Activated CD4-positive, alpha-beta T cell treated with anti-CD3 and anti-CD28 coated beads, Interleukin-2, amount 10 ng/mL, durations not matched to agents 7 days and 5 days (primary cell): Measurements from ENCODE around the gene RPS8. TPM values are rescaled to one million over a fixed set of nuclear protein-coding genes. Genes with fewer than 3 reads are reported as not detected.
"Not testable (repeated sequence)": the region's sequence is repeated elsewhere in the genome, so short reads cannot be mapped to it uniquely, and the experiment has no call there.

Experiments
- CTCF ChIA-PET: fragments of 350-600 bp; sonication (Branson Sonifier 250); formaldehyde crosslinking; loops from one replicate; lab custom pipeline; 2021; ENCODE audit warnings: antibody characterized with exemption; lab: Charles Lee
- POLR2A ChIA-PET: fragments of 350-600 bp; sonication (Branson Sonifier 250); formaldehyde crosslinking; loops from one replicate; lab custom pipeline; 2021; ENCODE audit warnings: antibody characterized with exemption; lab: Charles Lee
- DNase-seq: peaks from one replicate; pipeline ENCODE4 v3.0.0-alpha.2; 2020
- H3K27ac Mint-ChIP-seq: one replicate; pipeline ENCODE4 v1.8.0; 2021; ENCODE audit warnings: mild to moderate bottlenecking, moderate library complexity, mixed read lengths
- H3K27me3 Mint-ChIP-seq: one replicate; pipeline ENCODE4 v1.8.0; 2021; ENCODE audit warnings: mixed read lengths
- H3K36me3 Mint-ChIP-seq: one replicate; pipeline ENCODE4 v1.8.0; 2021; ENCODE audit warnings: low read depth, mixed read lengths
- H3K4me1 Mint-ChIP-seq: one replicate; pipeline ENCODE4 v1.8.0; 2021; ENCODE audit warnings: mixed read lengths
- H3K4me3 Mint-ChIP-seq: one replicate; pipeline ENCODE4 v1.8.0; 2021; ENCODE audit warnings: mild to moderate bottlenecking, moderate library complexity, mixed read lengths
- H3K9me3 Mint-ChIP-seq: one replicate; pipeline ENCODE4 v1.8.0; 2021; ENCODE audit warnings: mixed read lengths
- total RNA-seq, 2 experiments: library from RNA; stranded (reverse); gene quantifications; one replicate each; pipeline ENCODE4 v1.2.3, GENCODE V29; 2021

The RPS8 gene
- total RNA-seq, 2 experiments from 2014 or later = 1,879 to 1,968 TPM

GRCh38 chr1:44817307-44817706 is 42.0 kb downstream of the RPS8 start:
- Mint-ChIP-seq H3K4me1 (peaks cover 59% of the 10 kb centered on the region), H3K27ac (peak overlapping the region; percentile 36), H3K9me3 (no peaks in the 10 kb centered on the region), H3K4me3 (no peak overlapping the region), H3K27me3 (no peaks in the 10 kb centered on the region), H3K36me3 (peaks cover 13% of the 10 kb centered on the region)
- CTCF ChIA-PET = interaction anchor here (0.6 to 6.3 kb wide), 6 partner anchors 9 to 118 kb away, joined by 3 to 24 read pairs (median 14); partner anchors contain the start of genes BTBD19 and PLK3
- DNase-seq = no peak
- POLR2A ChIA-PET = interaction anchor here (1.0 kb wide), 1 partner anchor 96 kb away, joined by 6 read pairs; no protein-coding TSS in a partner anchor

- no peaks in the 10 kb centered on the region for H3K27me3 Mint-ChIP-seq
- no peaks in the 10 kb centered on the region for H3K9me3 Mint-ChIP-seq
- H3K36me3 Mint-ChIP-seq = peaks cover 13% of the 10 kb centered on the region
- peaks cover 59% of the 10 kb centered on the region for H3K4me1 Mint-ChIP-seq
- POLR2A ChIA-PET = interaction anchor here (1.0 to 1.6 kb wide), 2 partner anchors 9 to 96 kb away, joined by 6 to 40 read pairs; partner anchors contain the start of genes BTBD19 and DYNLT4
- peak overlapping the region; percentile 100 for H3K27ac Mint-ChIP-seq
- peak overlapping the region; percentile 87 for H3K4me3 Mint-ChIP-seq
- CTCF ChIA-PET = interaction anchor here (0.9 to 6.3 kb wide), 6 partner anchors 9 to 96 kb away, joined by 3 to 24 read pairs (median 14); partner anchors contain the start of genes BTBD19, DYNLT4 and PLK3
- DNase-seq = no peak
These were observed 42.6 kb downstream of the RPS8 start for GRCh38 chr1:44817771-44818495.

- Mint-ChIP-seq H3K27ac (peak overlapping the region; percentile 100), H3K36me3 (peaks cover 10% of the 10 kb centered on the region), H3K9me3 (no peaks in the 10 kb centered on the region), H3K4me1 (peaks cover 52% of the 10 kb centered on the region), H3K4me3 (peak overlapping the region; percentile 87), H3K27me3 (no peaks in the 10 kb centered on the region)
- CTCF ChIA-PET = interaction anchor here (0.7 to 6.3 kb wide), 7 partner anchors 10 to 193 kb away, joined by 3 to 24 read pairs (median 4); partner anchors contain the start of genes BTBD19, DYNLT4, PLK3 and RNU5D-1
- DNase-seq = no peak
- POLR2A ChIA-PET = interaction anchor here (0.5 to 1.6 kb wide), 18 partner anchors 8 to 699 kb away, joined by 3 to 40 read pairs (median 4); partner anchors contain the start of genes BTBD19, DYNLT4, PLK3 and TOE1
These were observed 43.9 kb downstream of the RPS8 start for GRCh38 chr1:44819196-44819607.

GRCh38 chr1:44819608-44820327 is 44.4 kb downstream of the RPS8 start:
- Mint-ChIP-seq H3K4me1 (peaks cover 48% of the 10 kb centered on the region), H3K36me3 (peaks cover 9% of the 10 kb centered on the region), H3K4me3 (peak overlapping the region; percentile 87), H3K9me3 (no peaks in the 10 kb centered on the region), H3K27ac (peak overlapping the region; percentile 100), H3K27me3 (peaks cover 2% of the 10 kb centered on the region)
- ChIA-PET CTCF (interaction anchor here (0.6 to 6.3 kb wide), 10 partner anchors 8 to 479 kb away, joined by 3 to 24 read pairs (median 4); partner anchors contain the start of genes BTBD19, DYNLT4, PLK3 and RNU5D-1), POLR2A (interaction anchor here (0.6 to 1.6 kb wide), 18 partner anchors 9 to 699 kb away, joined by 3 to 40 read pairs (median 4); partner anchors contain the start of genes BTBD19, DYNLT4, PLK3 and TOE1)
- DNase-seq = peak; percentile 86

GRCh38 chr1:44820328-44821239 is 45.2 kb downstream of the RPS8 start:
- no peak for DNase-seq
- Mint-ChIP-seq H3K36me3 (peaks cover 2% of the 10 kb centered on the region), H3K4me3 (peak overlapping the region; percentile 87), H3K27ac (peak overlapping the region; percentile 100), H3K4me1 (peaks cover 42% of the 10 kb centered on the region), H3K9me3 (no peaks in the 10 kb centered on the region), H3K27me3 (peaks cover 2% of the 10 kb centered on the region)
- ChIA-PET POLR2A (interaction anchor here (1.0 to 1.3 kb wide), 3 partner anchors 21 to 99 kb away, joined by 4 to 7 read pairs (median 4); no protein-coding TSS in a partner anchor), CTCF (interaction anchor here (0.6 to 6.3 kb wide), 7 partner anchors 8 to 478 kb away, joined by 3 to 24 read pairs (median 5); partner anchors contain the start of genes PLK3 and RNU5D-1)

GRCh38 chr1:44821240-44821715 is 45.9 kb downstream of the RPS8 start:
- CTCF ChIA-PET = interaction anchor here (0.7 to 6.3 kb wide), 9 partner anchors 8 to 672 kb away, joined by 3 to 24 read pairs (median 4); partner anchors contain the start of genes PLK3 and RNU5D-1
- peaks cover 2% of the 10 kb centered on the region for H3K27me3 Mint-ChIP-seq
- peak overlapping the region; percentile 100 for H3K27ac Mint-ChIP-seq
- peaks cover 45% of the 10 kb centered on the region for H3K4me1 Mint-ChIP-seq
- no peaks in the 10 kb centered on the region for H3K36me3 Mint-ChIP-seq
- no peaks in the 10 kb centered on the region for H3K9me3 Mint-ChIP-seq
- POLR2A ChIA-PET = interaction anchor here (1.0 to 1.3 kb wide), 3 partner anchors 22 to 100 kb away, joined by 4 to 7 read pairs (median 4); no protein-coding TSS in a partner anchor
- no peak for DNase-seq
- H3K4me3 Mint-ChIP-seq = peak overlapping the region; percentile 87

- H3K27ac Mint-ChIP-seq = no peak overlapping the region
- peaks cover 43% of the 10 kb centered on the region for H3K4me1 Mint-ChIP-seq
- H3K27me3 Mint-ChIP-seq = peaks cover 2% of the 10 kb centered on the region
- no peaks in the 10 kb centered on the region for H3K36me3 Mint-ChIP-seq
- CTCF ChIA-PET = interaction anchor here (0.7 to 6.3 kb wide), 11 partner anchors 7 to 671 kb away, joined by 3 to 24 read pairs (median 4); partner anchors contain the start of genes DYNLT4, PLK3 and RNU5D-1
- no peak overlapping the region for H3K4me3 Mint-ChIP-seq
- DNase-seq = no peak
- no peaks in the 10 kb centered on the region for H3K9me3 Mint-ChIP-seq
- POLR2A ChIA-PET = no interaction called here
These were observed 46.9 kb downstream of the RPS8 start for GRCh38 chr1:44822131-44822701.

- Mint-ChIP-seq H3K27me3 (peaks cover 2% of the 10 kb centered on the region), H3K4me3 (no peak overlapping the region), H3K9me3 (no peaks in the 10 kb centered on the region), H3K36me3 (no peaks in the 10 kb centered on the region), H3K27ac (no peak overlapping the region), H3K4me1 (peaks cover 37% of the 10 kb centered on the region)
- DNase-seq = no peak
- POLR2A ChIA-PET = no interaction called here
- CTCF ChIA-PET = interaction anchor here (0.5 to 6.3 kb wide), 7 partner anchors 6 to 163 kb away, joined by 3 to 24 read pairs (median 5); partner anchors contain the start of gene EIF2B3
These were observed 47.7 kb downstream of the RPS8 start for GRCh38 chr1:44822981-44823451.

- H3K36me3 Mint-ChIP-seq, DNase-seq, H3K27me3 Mint-ChIP-seq, H3K27ac Mint-ChIP-seq, POLR2A ChIA-PET, H3K4me3 Mint-ChIP-seq, H3K9me3 Mint-ChIP-seq: not testable (repeated sequence)
- CTCF ChIA-PET = interaction anchor here (1.6 to 2.5 kb wide), 2 partner anchors 8 to 31 kb away, joined by 3 to 6 read pairs; no protein-coding TSS in a partner anchor
- peaks cover 26% of the 10 kb centered on the region for H3K4me1 Mint-ChIP-seq
These were observed 49.1 kb downstream of the RPS8 start for GRCh38 chr1:44824392-44824791.

- H3K36me3 Mint-ChIP-seq = no peaks in the 10 kb centered on the region
These were observed 51.2 kb downstream of the RPS8 start for GRCh38 chr1:44826375-44827196.

More at GRCh38 chr1:44826375-44827196, 51.2 kb downstream of the RPS8 start:
- peaks cover 2% of the 10 kb centered on the region for H3K27me3 Mint-ChIP-seq
- H3K4me1 Mint-ChIP-seq = peaks cover 10% of the 10 kb centered on the region
- POLR2A ChIA-PET = no interaction called here
- no peaks in the 10 kb centered on the region for H3K9me3 Mint-ChIP-seq
- H3K27ac Mint-ChIP-seq = peak overlapping the region; percentile 36
- no peak overlapping the region for H3K4me3 Mint-ChIP-seq
- CTCF ChIA-PET = interaction anchor here (0.6 to 4.2 kb wide), 4 partner anchors 7 to 118 kb away, joined by 3 to 24 read pairs (median 4); partner anchors contain the start of gene RPS8
- DNase-seq = no peak
